Hepatocyte (in vitro differentiated cells): ENCODE data around the gene CYP4F8. TPM values are rescaled to one million over a fixed set of nuclear protein-coding genes. Genes with fewer than 3 reads are reported as not detected.
"Not testable (repeated sequence)": the region's sequence is repeated elsewhere in the genome, so short reads cannot be mapped to it uniquely, and the experiment has no call there.

Source experiments
- DNase-seq: peaks from one replicate; pipeline ENCODE4 v3.0.0-alpha.2; 2016; ENCODE audit warnings: low spot score
- H2AFZ ChIP-seq: fragments of 200-600 bp; sonication (generic); 2 replicates; pipeline ENCODE4 v1.6.0; 2016; ENCODE audit warnings: antibody characterized with exemption, mild to moderate bottlenecking
- H3K27ac ChIP-seq: fragments of 200-600 bp; sonication (generic); 2 replicates; pipeline ENCODE4 v1.5.1; 2016; ENCODE audit warnings: mild to moderate bottlenecking
- H3K27me3 ChIP-seq: fragments of 200-600 bp; sonication (generic); 2 replicates; pipeline ENCODE4 v1.6.1; 2016
- H3K36me3 ChIP-seq: fragments of 200-600 bp; sonication (generic); replicated peaks from 2 replicates; pipeline ENCODE4 v1.5.1; 2016; ENCODE audit warnings: low read depth; ENCODE audit not compliant: insufficient read depth
- H3K4me1 ChIP-seq: fragments of 200-600 bp; sonication (generic); 2 replicates; pipeline ENCODE4 v1.5.1; 2016; ENCODE audit warnings: mild to moderate bottlenecking, moderate library complexity; ENCODE audit not compliant: insufficient read depth
- H3K4me2 ChIP-seq: fragments of 200-600 bp; sonication (generic); 2 replicates; pipeline ENCODE4 v1.6.0; 2016
- H3K4me3 ChIP-seq: fragments of 200-600 bp; sonication (generic); 2 replicates; pipeline ENCODE4 v1.5.1; 2016; ENCODE audit warnings: mild to moderate bottlenecking
- H3K79me2 ChIP-seq: fragments of 200-600 bp; sonication (generic); 2 replicates; pipeline ENCODE4 v1.6.0; 2017; ENCODE audit warnings: mild to moderate bottlenecking
- H3K9me2 ChIP-seq: fragments of 200-600 bp; sonication (generic); replicated peaks from 2 replicates; pipeline ENCODE4 v1.6.0; 2017; ENCODE audit warnings: mild to moderate bottlenecking; ENCODE audit not compliant: insufficient read depth
- H3K9me3 ChIP-seq: fragments of 200-600 bp; sonication (generic); 2 replicates; pipeline ENCODE4 v1.5.1; 2016; ENCODE audit warnings: low read depth, mild to moderate bottlenecking
- H4K20me1 ChIP-seq: fragments of 200-600 bp; sonication (generic); 2 replicates; pipeline ENCODE4 v1.6.0; 2016; ENCODE audit warnings: mild to moderate bottlenecking; ENCODE audit not compliant: insufficient read depth, poor library complexity, severe bottlenecking
- CTCF ChIP-seq: fragments of 200-600 bp; sonication (generic); IDR thresholded peaks from 2 replicates; pipeline ENCODE4 v1.5.1; 2016; ENCODE audit warnings: antibody characterized with exemption, mild to moderate bottlenecking; ENCODE audit not compliant: poor library complexity
- EZH2 ChIP-seq: fragments of 200-600 bp; sonication (generic); IDR thresholded peaks from 2 replicates; pipeline ENCODE4 v1.6.1; 2016; ENCODE audit warnings: antibody characterized with exemption, mild to moderate bottlenecking, borderline replicate concordance
- EZH2phosphoT487 ChIP-seq: fragments of 200-600 bp; sonication (generic); IDR thresholded peaks from one replicate; pipeline ENCODE4 v1.6.1; 2018; ENCODE audit warnings: antibody characterized with exemption, mild to moderate bottlenecking, low read depth, moderate library complexity; ENCODE audit not compliant: unreplicated experiment, severe bottlenecking
- WGBS: methylation state at CpG from one replicate; pipeline ENCODE4 v1.1.6; 2016; ENCODE audit warnings: low lambda C conversion rate; ENCODE audit errors: missing lambda C conversion rate; 5-methylcytosine and 5-hydroxymethylcytosine counted together
- polyA plus RNA-seq: library from polyadenylated mRNA; unstranded; fragments of >200 nt; fragmentation: Nextera tagmentation; extraction: Ambion mirVana; gene quantifications from 2 replicates; pipeline ENCODE4 v1.2.1, GENCODE V29; 2016
- total RNA-seq: library from RNA; depleted of rRNA; stranded (reverse); fragments of >200 nt; gene quantifications from 2 replicates; pipeline ENCODE4 v1.2.3, GENCODE V29; 2014

The CYP4F8 gene
- total and polyA plus RNA-seq, 2 experiments from 2014 or later: not detected

GRCh38 chr19:15589760-15590451 is 25.1 kb upstream of the CYP4F8 start:
- Histone ChIP-seq H3K4me2 (no peak overlapping the region), H2AFZ (no peak overlapping the region), H3K9me2 (no peaks in the 10 kb centered on the region), H3K27me3 (no peaks in the 10 kb centered on the region), H4K20me1 (no peaks in the 10 kb centered on the region), H3K79me2 (no peaks in the 10 kb centered on the region), H3K36me3 (no peaks in the 10 kb centered on the region), H3K27ac (no peak overlapping the region), H3K4me3 (no peak overlapping the region), H3K9me3 (no peaks in the 10 kb centered on the region), H3K4me1 (no peaks in the 10 kb centered on the region)
- 83% methylated on average over 5 of the region's 5 CpGs for WGBS
- TF ChIP-seq EZH2phosphoT487 (no peak), EZH2 (no peak), CTCF (no peak)
- no peak for DNase-seq

DNA sequence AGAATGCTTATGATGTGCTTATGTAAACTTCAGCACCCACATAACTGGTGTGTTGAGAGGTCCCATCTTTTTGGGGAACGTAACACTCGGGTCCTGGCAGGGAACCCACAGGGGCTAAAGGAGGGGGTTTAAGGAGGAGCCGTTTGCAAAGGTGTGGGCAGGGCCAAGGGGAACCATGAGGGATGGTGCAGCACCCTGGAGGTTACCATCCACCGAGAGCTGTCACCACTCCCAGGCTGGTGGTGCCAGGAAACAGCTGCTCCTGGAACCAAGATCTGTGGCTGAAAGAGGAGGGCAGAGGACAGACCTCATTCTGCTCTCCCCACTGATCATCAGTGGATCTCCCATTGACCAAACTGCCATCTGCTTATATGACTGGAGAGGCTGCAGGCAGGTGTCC is 23.2 kb upstream of the CYP4F8 start:
- H3K27ac ChIP-seq: no peak overlapping the region
- H3K9me2 ChIP-seq: no peaks in the 10 kb centered on the region
- H3K9me3 ChIP-seq: no peaks in the 10 kb centered on the region
- no peak overlapping the region for H3K4me3 ChIP-seq
- H3K36me3 ChIP-seq: no peaks in the 10 kb centered on the region
- TF ChIP-seq EZH2: no peak
- no peak for TF ChIP-seq CTCF
- no peak for TF ChIP-seq EZH2phosphoT487
- no peaks in the 10 kb centered on the region for H3K27me3 ChIP-seq
- no peak overlapping the region for H2AFZ ChIP-seq
- 72% methylated on average over 4 of the region's 4 CpGs for WGBS
- no peaks in the 10 kb centered on the region for H4K20me1 ChIP-seq
- no peaks in the 10 kb centered on the region for H3K4me1 ChIP-seq
- H3K4me2 ChIP-seq: no peak overlapping the region
- no peaks in the 10 kb centered on the region for H3K79me2 ChIP-seq
- no peak for DNase-seq

DNA sequence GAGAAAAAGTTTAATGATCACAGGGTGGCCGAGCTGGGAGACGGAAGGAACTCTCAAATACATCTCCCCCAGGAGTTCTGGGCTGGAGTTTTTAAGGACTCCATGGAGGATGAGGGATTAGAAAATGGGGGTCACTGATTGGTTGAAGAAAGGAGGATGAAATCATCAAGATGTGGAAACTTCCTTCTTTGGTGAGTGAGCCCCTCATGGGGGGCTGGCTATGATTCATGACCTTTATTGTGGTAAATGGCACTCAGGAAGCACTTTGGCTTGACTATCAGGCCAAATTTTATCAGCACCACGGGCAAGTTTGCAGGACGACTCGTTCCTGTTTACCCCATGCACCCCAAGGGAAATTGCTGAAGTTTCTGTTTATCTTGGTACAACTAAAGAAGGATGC is 22.5 kb upstream of the CYP4F8 start:
- not testable (repeated sequence) for H3K4me1 ChIP-seq, H3K4me2 ChIP-seq, H3K4me3 ChIP-seq, H3K36me3 ChIP-seq, H3K79me2 ChIP-seq, H3K9me2 ChIP-seq, H3K27me3 ChIP-seq, H4K20me1 ChIP-seq, H2AFZ ChIP-seq, H3K9me3 ChIP-seq, DNase-seq, H3K27ac ChIP-seq
- 37% methylated on average over 5 of the region's 5 CpGs for WGBS

GRCh38 chr19:15593766-15594165 is 21.3 kb upstream of the CYP4F8 start:
- H2AFZ ChIP-seq, H3K4me2 ChIP-seq, H3K79me2 ChIP-seq, H4K20me1 ChIP-seq, H3K9me2 ChIP-seq, H3K4me3 ChIP-seq, H3K36me3 ChIP-seq, H3K4me1 ChIP-seq, H3K27ac ChIP-seq, H3K27me3 ChIP-seq, DNase-seq, H3K9me3 ChIP-seq: not testable (repeated sequence)
- WGBS: 69% methylated on average over 4 of the region's 4 CpGs
